Panc1 (cell line): ENCODE data around the gene NID2. TPM values are rescaled to one million over a fixed set of nuclear protein-coding genes. Genes with fewer than 3 reads are reported as not detected.

Experiments used
- ATAC-seq: fragments of 200-7000 bp; cut with Tn5 transposase; 2 replicates; pipeline ENCODE4 v1.9.1; 2020; ENCODE audit warnings: mild to moderate bottlenecking, moderate library complexity
- BruUV-seq: library from RNA; stranded (reverse); fragments of 400-500 nt; replicated peaks from 2 replicates; lab custom pipeline; 2021; lab: Mats Ljungman, UMichigan
- CTCF ChIA-PET: fragments of 300-600 bp; sonication (Branson Sonifier 250); formaldehyde crosslinking; loops from one replicate; lab custom pipeline; 2022; ENCODE audit warnings: antibody characterized with exemption; lab: Charles Lee
- POLR2A ChIA-PET: fragments of 300-600 bp; sonication (Branson Sonifier 250); formaldehyde crosslinking; loops from one replicate; lab custom pipeline; 2022; ENCODE audit warnings: antibody characterized with exemption; lab: Charles Lee
- DNase-seq: peaks from one replicate; pipeline ENCODE4 v3.0.0-alpha.2; 2010; ENCODE audit warnings: low read depth, low spot score
- H3K27ac ChIP-seq: 2 replicates; pipeline ENCODE4 v1.5.1; 2011; ENCODE audit warnings: mild to moderate bottlenecking, low read length, inconsistent platforms
- H3K27me3 ChIP-seq: fragments of 200-500 bp; sonication (Bioruptor generic); 2 replicates; pipeline ENCODE4 v1.6.0; 2014; ENCODE audit warnings: low read length, inconsistent platforms; ENCODE audit not compliant: control insufficient read depth, insufficient read depth
- H3K36me3 ChIP-seq: fragments of 200-500 bp; sonication (Bioruptor generic); 2 replicates; pipeline ENCODE4 v1.5.1; 2014; ENCODE audit warnings: inconsistent platforms, mild to moderate bottlenecking, low read length, moderate library complexity; ENCODE audit not compliant: control insufficient read depth, insufficient read depth
- H3K4me1 ChIP-seq: 2 replicates; pipeline ENCODE4 v1.5.1; 2011; ENCODE audit warnings: inconsistent platforms, mild to moderate bottlenecking, low read length, moderate library complexity; ENCODE audit not compliant: control insufficient read depth, insufficient read depth
- H3K4me3 ChIP-seq, 2 experiments: 2 replicates each; pipeline ENCODE4 v1.5.1; 2011 to 2012; ENCODE audit warnings: low read depth in 2 of 2, low read length in 2 of 2, mild to moderate bottlenecking in 2 of 2, inconsistent platforms in 1 of 2, moderate library complexity in 1 of 2
- H3K9me3 ChIP-seq: fragments of 200-500 bp; sonication (Bioruptor generic); 2 replicates; pipeline ENCODE4 v1.5.1; 2014; ENCODE audit warnings: low read depth, mild to moderate bottlenecking, inconsistent platforms, low read length, moderate library complexity; ENCODE audit not compliant: control insufficient read depth, insufficient read depth
- CTCF ChIP-seq: fragments of 450-650 bp; IDR thresholded peaks from 2 replicates; pipeline ENCODE4 v1.5.1; 2017; ENCODE audit warnings: mild to moderate bottlenecking
- POLR2AphosphoS5 ChIP-seq: IDR thresholded peaks from 2 replicates; pipeline ENCODE4 v1.6.1; 2012; ENCODE audit warnings: mild to moderate bottlenecking, low read depth, low read length, moderate library complexity
- SIN3A ChIP-seq: IDR thresholded peaks from 2 replicates; pipeline ENCODE4 v1.6.1; 2012; ENCODE audit warnings: low read depth, mild to moderate bottlenecking, low read length, moderate library complexity, borderline replicate concordance; ENCODE audit not compliant: insufficient read depth
- TCF7L2 ChIP-seq: IDR thresholded peaks from 2 replicates; pipeline ENCODE4 v1.6.1; 2011; ENCODE audit warnings: mild to moderate bottlenecking, low read depth, low read length, inconsistent platforms
- in situ Hi-C: cut with HindIII; loops from 2 replicates; pipeline ENCODE4 v1.10.0; 2016; ENCODE audit warnings: low sequenced_read_pairs, low pct_unique_long_range_greater_than_20kb
- intact Hi-C: fragments of 100-400 bp; cut with micrococcal nuclease; formaldehyde crosslinking; loops from one replicate; pipeline ENCODE4 v1.10.0; 2022; ENCODE audit not compliant: unreplicated experiment
- total RNA-seq: library from RNA; stranded (reverse); gene quantifications from one replicate; pipeline ENCODE4 v1.2.1, GENCODE V29; 2021; ENCODE audit not compliant: unreplicated experiment
- TF ChIP-seq, protein P1 (sequence below), 2 experiments: IDR thresholded peaks; 2 replicates each; pipeline ENCODE4 v1.6.1; 2011 to 2012; ENCODE audit warnings: low read depth in 2 of 2, control low read depth in 1 of 2, low read length in 1 of 2, mild to moderate bottlenecking in 1 of 2, moderate library complexity in 1 of 2; ENCODE audit not compliant: insufficient read depth in 1 of 2

NID2 gene
- total RNA-seq, 1 experiment from 2014 or later: 0.36 TPM

DNA sequence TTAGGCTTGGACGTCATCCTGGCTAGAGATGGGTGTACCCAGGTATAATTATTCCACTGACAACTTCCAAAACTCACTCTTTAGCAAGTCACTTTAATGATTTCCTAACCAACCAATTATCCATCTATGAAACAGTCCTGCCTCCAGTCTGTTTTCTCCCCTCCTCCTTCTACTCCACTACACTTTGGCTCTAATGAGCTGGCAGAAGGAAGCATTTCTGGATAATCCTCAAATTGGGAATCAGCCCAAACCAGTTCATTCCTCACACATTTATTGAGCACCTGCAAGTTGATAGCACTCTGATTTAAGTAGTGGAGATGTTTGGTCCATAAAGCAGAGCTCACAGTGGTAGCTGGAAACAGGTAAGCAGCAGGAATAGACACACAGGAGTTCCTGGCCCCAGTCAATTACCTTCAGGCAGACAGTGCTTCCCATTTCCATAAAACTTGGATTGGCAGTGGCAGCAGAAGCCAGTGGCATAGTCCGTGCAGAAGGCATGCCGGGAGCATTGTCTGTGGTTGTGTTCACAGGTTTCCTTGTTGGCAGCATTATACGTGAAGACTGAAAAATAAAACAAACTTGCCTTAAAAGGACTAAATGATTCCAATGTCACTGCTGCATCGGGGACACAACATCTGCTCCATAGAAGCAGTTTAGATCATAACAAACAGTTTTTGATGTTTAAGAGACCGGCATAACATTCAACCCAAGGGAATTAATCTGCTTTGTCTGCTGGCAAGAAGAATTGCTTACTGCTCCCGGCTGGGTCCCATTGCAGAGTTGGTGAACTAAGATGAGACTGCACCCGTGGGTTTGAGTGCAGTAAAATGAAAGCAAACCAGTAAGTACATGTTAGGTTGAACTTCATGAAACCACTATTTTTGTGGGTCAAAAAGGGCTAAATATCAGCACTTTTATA is 26.2 kb downstream of the NID2 start:
- H3K27me3 ChIP-seq: no peaks in the 10 kb centered on the region
- no peaks in the 10 kb centered on the region for H3K36me3 ChIP-seq
- no TSS peak for BruUV-seq
- H3K9me3 ChIP-seq: no peaks in the 10 kb centered on the region
- H3K4me1 ChIP-seq: no peaks in the 10 kb centered on the region
- DNase-seq (no peak), ATAC-seq (no peak)
- TF ChIP-seq, protein P1, sequence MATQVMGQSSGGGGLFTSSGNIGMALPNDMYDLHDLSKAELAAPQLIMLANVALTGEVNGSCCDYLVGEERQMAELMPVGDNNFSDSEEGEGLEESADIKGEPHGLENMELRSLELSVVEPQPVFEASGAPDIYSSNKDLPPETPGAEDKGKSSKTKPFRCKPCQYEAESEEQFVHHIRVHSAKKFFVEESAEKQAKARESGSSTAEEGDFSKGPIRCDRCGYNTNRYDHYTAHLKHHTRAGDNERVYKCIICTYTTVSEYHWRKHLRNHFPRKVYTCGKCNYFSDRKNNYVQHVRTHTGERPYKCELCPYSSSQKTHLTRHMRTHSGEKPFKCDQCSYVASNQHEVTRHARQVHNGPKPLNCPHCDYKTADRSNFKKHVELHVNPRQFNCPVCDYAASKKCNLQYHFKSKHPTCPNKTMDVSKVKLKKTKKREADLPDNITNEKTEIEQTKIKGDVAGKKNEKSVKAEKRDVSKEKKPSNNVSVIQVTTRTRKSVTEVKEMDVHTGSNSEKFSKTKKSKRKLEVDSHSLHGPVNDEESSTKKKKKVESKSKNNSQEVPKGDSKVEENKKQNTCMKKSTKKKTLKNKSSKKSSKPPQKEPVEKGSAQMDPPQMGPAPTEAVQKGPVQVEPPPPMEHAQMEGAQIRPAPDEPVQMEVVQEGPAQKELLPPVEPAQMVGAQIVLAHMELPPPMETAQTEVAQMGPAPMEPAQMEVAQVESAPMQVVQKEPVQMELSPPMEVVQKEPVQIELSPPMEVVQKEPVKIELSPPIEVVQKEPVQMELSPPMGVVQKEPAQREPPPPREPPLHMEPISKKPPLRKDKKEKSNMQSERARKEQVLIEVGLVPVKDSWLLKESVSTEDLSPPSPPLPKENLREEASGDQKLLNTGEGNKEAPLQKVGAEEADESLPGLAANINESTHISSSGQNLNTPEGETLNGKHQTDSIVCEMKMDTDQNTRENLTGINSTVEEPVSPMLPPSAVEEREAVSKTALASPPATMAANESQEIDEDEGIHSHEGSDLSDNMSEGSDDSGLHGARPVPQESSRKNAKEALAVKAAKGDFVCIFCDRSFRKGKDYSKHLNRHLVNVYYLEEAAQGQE (IDR thresholded peaks at IDR 0.05; ENCODE audit: insufficient read depth in 1 of 2, low read depth in 2 of 2, low read length in 1 of 2): no peak
- TF ChIP-seq CTCF: no peak
- TF ChIP-seq POLR2AphosphoS5: no peak
- TF ChIP-seq TCF7L2: no peak
- H3K4me3 ChIP-seq: no peak overlapping the region
- POLR2A ChIA-PET: no interaction called here
- intact Hi-C loops (no loop called here), in situ Hi-C loops (no loop called here)
- CTCF ChIA-PET: interaction anchor here (0.7 kb wide), 2 partner anchors 506 to 1865 kb away, joined by 5 to 10 read pairs; no protein-coding TSS in a partner anchor
- no peak overlapping the region for H3K27ac ChIP-seq

DNA sequence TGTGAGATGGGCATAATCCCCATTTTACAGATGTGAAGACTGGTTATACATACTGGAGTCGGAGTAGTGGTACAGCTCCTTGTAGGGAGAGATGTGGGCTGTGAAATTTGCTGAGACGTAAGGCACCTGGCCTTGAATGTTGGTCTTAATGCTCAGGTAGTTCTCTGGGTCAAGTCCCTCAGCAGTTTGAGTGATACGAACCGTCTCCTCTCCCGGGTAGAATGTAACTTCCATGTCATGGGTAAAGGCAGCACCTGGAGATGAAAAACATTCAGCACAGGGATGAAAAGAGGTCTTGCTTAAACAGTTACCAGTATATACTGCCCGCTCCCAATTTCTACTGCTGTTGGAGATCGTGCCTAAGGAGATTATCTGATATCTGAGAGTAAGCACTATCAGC is 28.3 kb downstream of the NID2 start:
- BruUV-seq: no TSS peak
- no peak overlapping the region for H3K27ac ChIP-seq
- no peaks in the 10 kb centered on the region for H3K9me3 ChIP-seq
- TF ChIP-seq POLR2AphosphoS5 (no peak), SIN3A (no peak), TCF7L2 (no peak), CTCF (no peak)
- TF ChIP-seq, protein P1 (IDR thresholded peaks at IDR 0.05; ENCODE audit: insufficient read depth in 1 of 2, low read depth in 2 of 2, low read length in 1 of 2): no peak
- ChIA-PET CTCF (no interaction called here), POLR2A (no interaction called here)
- no peaks in the 10 kb centered on the region for H3K4me1 ChIP-seq
- intact Hi-C loops (no loop called here), in situ Hi-C loops (no loop called here)
- H3K27me3 ChIP-seq: no peaks in the 10 kb centered on the region
- no peak for ATAC-seq
- no peak for DNase-seq
- no peaks in the 10 kb centered on the region for H3K36me3 ChIP-seq
- no peak overlapping the region for H3K4me3 ChIP-seq
